ENCODE results near the gene ELP4.
A peak's percentile ranks its signal among the peaks of the same experiment; 100 is the strongest.

Gene ELP4

DNA sequence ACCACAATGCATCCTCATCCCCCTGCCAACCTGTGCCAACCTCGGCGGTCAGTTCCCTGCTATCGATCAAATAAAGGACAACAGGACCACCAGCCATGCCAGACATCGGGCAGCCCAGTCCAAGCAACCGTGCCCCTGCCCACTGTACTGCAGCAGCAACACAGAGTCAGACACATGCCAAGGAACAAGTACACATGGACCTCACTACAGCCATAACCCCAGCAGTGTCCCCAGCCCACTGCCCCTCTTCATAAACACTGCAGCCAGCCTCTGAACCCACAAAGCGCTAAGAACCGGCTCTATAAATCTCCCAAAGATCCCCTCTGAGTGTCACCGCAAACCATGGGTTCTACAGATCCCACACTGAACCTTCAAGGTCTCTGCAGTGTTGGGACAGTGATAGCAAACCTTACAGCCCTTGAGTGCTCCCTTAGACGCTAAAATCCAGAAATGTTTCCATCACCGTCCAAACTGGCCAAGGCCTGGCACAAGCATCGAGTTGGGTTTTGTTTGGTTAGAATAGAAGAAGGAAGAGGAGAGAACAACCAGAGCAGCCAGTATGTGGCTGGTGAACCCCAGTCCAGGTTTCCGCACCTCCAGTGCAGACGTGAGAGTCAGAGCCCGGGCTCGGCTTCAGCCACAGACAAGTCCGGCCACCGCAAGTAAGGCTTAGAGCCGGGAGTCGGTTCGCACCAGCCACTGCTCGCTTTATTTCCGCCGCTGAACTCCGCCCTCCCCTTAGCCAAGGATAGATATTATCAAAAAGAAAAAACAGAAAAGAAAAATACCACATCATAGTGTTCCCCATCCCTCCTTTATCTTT is 293.6 kb downstream of the ELP4 start:
- DNase-seq: no peak

GRCh38 chr11:31803813-31804311 is 294.3 kb downstream of the ELP4 start:
- no peak for DNase-seq

DNA sequence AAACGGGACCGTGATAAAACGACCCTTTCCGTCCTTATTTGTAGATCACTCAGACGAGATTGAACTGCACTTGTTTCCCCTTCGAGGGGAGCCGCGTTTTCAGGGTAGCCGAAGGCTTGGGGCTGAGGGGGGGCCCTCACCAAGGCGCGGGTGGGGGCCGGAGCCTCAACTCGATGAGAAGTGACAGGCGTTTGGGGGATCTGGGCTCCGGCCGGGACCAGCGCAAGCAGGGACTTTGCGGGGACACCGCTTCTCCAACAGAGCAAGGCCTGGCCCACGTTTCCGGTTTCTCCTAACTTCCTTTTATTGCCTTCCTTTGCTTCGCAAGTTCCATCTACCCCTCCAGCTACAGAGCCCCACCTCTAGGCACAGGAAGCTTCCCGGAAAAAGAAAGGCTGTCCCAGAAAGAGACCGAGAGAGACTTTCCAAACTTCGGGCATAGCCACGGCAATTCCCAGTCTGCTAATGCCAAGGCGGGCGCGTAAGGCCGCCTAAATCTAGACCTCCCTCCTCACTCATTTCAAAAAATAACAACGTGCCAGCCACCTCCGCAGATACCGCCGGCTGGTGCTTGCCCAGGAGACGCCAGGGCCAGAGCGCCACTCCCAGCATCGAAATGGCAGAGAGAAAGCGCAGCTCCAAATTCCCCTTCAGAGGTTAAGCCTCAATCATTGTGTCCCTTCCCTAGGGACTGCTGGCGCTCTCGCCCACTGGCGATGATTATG is 294.9 kb downstream of the ELP4 start:
- no peak for DNase-seq

GRCh38 chr11:31805037-31805628 is 295.6 kb downstream of the ELP4 start:
- DNase-seq: no peak

GRCh38 chr11:31805629-31806185 is 296.1 kb downstream of the ELP4 start:
- no peak for DNase-seq

DNA sequence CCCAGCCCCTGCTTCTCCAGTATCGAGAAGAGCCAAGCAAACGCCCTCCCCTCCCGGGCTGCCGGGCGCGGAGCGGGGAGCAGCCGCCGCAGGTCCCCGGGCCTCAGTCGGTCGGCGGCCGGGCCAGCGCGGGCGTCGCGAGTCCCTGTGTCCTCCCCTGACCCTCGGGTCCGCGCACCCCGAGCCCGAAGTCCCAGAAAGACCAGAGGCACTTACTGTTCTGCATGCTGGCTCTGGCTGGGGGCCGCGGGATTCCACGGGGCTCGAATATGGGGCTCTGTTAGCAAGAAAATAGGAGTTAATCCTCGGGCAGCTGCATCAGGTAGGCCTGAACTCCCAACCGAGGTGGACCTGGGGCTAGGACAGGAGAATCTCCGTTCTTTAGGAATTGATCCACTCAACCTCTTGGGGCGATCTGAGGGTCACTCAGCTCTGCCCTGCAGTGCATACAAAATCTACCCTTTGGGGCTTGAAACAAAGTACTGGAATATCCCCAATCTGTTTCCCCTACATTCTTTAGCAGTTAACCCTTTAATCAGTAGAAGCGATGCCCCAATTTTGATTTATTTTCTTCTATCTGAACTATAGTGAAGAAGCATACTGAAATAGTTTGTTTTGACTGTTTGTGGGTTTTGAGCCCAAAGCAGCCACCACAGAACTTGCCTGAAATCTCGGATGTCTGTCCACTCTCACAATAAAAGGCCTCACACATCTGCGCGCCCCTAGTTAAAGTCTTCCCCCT is 296.8 kb downstream of the ELP4 start:
- DNase-seq: no peak

- DNase-seq: no peak
Observed at GRCh38 chr11:31806928-31807798, 297.6 kb downstream of the ELP4 start.

GRCh38 chr11:31807799-31808667 is 298.5 kb downstream of the ELP4 start:
- no peak for DNase-seq

- DNase-seq: no peak
Observed at GRCh38 chr11:31808721-31809540, 299.4 kb downstream of the ELP4 start.

- DNase-seq: no peak
Observed at GRCh38 chr11:31809541-31809856, 299.9 kb downstream of the ELP4 start.

DNA sequence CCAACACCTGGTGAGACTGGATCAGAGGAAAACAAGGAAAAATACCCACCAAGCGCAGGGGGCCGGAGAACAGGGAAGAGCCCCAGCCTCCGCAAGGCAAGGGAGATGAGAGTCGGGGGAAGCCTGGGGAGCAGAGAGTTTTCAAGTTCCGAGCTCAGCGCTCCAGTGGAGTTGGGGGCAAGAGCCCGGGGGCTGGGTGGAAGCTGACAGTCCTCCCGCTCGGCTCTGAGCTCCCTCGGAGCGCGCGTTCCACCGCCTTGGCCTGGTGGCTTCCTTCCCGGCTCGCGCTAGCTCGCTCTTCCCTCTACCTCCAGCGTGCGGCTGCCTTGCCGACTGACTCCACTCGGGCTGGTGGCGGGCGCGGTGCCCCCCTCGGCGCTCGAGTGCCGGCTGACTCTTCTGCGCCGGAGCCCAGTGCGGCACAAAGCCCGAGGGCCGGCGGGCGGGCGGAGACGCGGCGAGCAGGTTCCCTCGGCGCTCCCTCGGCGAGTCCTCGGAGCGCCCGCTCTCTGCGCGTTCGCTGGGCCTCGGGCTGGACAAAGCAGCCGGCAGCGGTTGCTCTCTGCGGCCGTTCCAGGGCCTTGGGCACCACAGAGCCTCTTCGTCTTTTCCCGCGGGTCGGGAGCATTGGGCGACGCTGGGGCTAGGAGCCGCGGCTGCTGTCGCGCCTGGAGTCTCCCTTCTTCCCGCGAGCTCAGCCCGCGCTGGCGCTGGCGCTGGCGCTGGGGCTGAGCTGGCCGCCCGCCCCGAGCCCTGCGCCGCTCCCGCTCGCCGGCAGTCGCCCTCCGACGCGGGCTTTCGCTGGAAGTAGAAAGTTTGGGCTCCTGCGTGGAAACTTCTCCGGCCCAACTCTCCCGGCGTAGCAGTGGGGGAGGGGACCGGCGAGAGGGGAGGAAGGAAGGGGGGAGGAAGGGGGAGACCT is 300.6 kb downstream of the ELP4 start:
- no peak for DNase-seq

DNA sequence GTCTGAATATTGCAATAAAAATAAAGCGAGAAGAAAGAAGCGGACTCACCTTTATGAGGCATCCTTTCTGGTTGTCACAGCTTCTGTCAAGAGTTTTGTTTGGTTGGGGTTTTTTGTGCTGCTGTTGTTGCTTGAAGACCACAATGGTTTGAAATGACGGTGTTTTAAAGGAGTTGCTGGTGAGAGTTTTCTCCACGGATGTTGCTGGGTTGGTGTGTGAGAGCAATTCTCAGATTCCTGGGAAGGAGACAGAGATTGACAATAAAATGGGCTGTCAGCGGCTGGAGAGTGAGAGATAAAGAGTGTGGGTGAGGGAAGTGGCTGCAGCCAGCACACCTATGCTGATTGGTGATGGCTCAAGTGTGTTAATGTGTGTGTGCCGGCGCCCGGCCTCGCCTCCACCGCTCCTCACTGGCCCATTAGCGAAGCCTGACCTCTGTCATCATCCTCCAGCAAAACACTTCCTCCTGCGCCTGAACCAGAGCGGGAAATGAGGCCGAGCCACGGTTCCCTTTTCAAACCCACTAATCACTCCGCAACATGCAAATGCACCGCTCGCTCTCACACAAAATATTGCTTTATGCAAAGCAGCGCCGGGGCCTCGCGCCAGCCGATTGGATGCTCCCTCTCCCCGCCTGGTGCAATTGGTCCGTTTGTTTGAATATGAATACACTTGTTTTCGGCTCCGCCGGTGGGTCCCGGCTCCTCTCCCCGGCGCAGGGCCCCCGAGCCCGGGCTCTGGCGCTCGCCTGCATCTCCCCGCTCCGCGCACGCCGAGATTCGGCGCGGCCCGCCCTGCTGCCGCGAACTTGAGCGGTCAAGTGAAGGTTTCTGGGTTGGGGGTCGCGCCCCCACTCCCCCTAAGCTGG is 301.4 kb downstream of the ELP4 start, which contains the start of gene PAX6:
TSS of gene PAX6 (minus strand) at position 544 of the 869 bp plus-strand sequence. CDS start 4,911 bp downstream, outside the sequence.
- peak; percentile 56 for DNase-seq

DNA sequence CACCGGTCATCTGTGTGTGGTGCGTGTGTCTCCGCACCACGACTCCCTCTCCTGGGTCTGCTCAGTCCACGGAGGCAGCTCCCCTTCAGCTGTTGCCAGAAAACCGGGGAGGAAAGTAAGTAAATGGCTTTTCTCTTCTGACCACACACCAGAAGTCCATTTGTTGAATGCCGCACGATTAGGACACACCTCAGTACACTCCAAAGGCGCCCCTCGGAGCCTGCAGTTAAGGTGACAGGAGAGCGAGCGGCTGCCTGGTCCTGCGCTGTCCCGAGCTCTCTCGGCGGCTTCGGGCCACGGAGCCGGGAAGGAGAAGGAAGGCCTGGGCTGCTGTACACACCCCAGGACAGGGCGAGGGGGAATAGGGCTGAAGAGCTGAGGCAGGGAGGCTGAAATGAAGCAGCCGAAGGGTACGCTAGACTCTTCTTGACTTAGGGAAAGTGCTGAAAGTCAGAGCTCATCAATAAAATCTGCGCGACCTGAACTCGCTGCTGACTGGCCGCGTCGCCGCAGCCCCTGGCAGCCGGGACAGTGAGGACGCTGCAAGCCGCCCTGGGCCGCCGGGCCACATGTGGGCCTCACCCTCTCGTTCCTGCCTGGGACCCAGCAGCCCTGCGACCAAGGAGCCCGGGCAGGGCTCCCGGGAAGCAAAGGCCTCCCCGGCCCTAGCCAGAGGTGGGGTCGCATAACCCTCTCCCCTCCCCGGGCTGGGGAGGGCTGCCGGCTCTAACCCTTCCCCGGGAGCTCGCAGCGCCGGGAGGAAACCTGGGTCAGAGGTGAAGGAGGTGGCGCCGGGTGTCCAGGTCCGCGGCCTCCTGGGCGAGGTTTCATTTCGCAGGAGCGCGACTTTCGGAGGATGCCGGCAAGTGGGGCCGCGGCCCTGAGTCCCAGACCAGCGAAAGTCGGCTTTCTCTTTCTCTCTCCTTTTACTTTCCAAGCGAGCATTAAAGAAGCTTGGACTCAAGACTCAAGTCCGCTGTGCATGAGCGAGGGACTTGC is 303.1 kb downstream of the ELP4 start:
- no peak for DNase-seq

GRCh38 chr11:31813391-31814175 is 304.0 kb downstream of the ELP4 start:
- no peak for DNase-seq

DNA sequence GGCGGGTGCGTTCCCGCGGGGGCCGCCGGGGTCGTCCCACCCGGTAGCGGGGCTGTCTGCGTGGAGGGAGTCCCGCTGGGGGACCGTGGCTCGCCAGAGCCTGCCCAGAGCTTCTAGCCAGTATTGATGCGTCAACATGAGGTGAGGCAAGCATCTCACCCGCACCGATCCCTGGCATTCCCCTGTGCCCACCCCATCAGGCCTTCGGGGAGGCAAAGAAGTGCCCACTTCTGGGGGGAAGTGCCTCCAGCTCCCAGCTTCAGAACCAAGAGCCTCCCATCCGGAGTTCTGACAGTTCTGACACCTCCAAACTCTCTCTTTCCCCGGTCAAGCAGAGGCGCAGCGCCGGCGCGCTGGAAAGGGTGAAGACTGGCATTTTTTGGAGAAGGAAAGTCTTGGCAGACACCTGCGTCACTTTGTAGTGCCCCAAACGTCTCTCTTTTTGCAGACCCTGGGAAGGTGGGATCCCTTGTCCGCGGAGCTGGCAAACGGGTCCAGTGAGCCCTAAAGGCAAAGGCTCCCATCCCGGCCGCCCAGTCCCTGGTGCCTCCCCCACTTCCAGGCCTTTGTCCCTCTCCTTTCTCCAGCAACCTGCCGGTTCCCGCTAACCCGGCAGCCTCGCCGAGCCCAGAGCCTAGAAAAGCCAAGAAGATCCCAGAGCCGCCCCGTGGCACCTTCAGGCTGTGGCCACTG is 304.8 kb downstream of the ELP4 start:
- DNase-seq: no peak
